Left colon (tissue), 2 donors: ENCODE measurements around the gene LNPEP. TPM values are rescaled to one million over a fixed set of nuclear protein-coding genes. Genes with fewer than 3 reads are reported as not detected.

Experiments used
- ATAC-seq: fragments of 200-7000 bp; cut with Tn5 transposase; one replicate; pipeline ENCODE4 v1.9.1; 2020; ENCODE audit warnings: mild to moderate bottlenecking, moderate library complexity
- DNase-seq, 2 donors: peaks; one replicate each; pipeline ENCODE4 v3.0.0-alpha.2; 2020
- intact Hi-C, 2 donors: fragments of 100-400 bp; cut with DNase I in 1 of 2; cut with micrococcal nuclease in 1 of 2; formaldehyde crosslinking; loops; one replicate each; pipeline versions ENCODE4 v1.11.2 to v1.14.0; 2022; cut with DNase I, micrococcal nuclease
- total RNA-seq, 2 donors: library from RNA; stranded (reverse); fragmentation: NEBNext Ultra II Directional; extraction: Animal tissue kit (Norgen Biotek cat#: 25700); gene quantifications; one replicate each; pipeline ENCODE4 v1.2.1, GENCODE V29; 2021
- donor health status: DM: no; HTN: no; CAD: no.
- donor health status: DM: yes; HTN: yes; CAD: no.

Gene LNPEP
- total RNA-seq, 2 donors from 2014 or later, result 32.2 to 34.4 TPM

- ATAC-seq (peak; percentile 99), DNase-seq (peak; percentile 12 to 27)
- intact Hi-C loops, result no loop called here
Measured at GRCh38 chr5:96984506-96985192, 48.8 kb downstream of the LNPEP start.

GRCh38 chr5:96986450-96986849, 50.6 kb downstream of the LNPEP start:
- ATAC-seq (no peak), DNase-seq (no peak)
- intact Hi-C loops, result no loop called here

DNA sequence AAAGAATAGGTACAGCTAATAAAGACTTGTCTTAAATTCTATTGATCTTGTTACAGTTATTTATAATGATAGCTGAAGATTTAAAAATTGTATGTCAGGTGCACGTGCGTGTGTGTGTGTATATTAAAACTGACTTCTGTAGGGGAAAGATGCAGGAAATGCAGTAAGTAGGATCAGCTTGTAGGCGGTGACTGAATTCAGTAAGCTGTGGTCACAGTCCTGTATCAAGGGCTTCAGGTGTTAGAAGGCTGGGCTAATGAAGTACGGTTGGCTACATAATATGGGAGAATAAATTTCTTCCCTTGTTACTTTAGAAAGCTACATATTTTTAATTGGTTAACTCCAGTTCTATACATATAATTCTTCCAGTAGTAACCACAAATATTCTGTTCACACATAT, 54.2 kb downstream of the LNPEP start:
- no peak for ATAC-seq
- intact Hi-C loops, result no loop called here
- DNase-seq, result no peak

GRCh38 chr5:96991708-96992107, 55.8 kb downstream of the LNPEP start:
- intact Hi-C loops, result no loop called here
- ATAC-seq, result no peak
- no peak for DNase-seq

GRCh38 chr5:96993760-96994159, 57.9 kb downstream of the LNPEP start:
- intact Hi-C loops, result no loop called here
- no peak for DNase-seq
- ATAC-seq, result no peak

- no peak for ATAC-seq
- intact Hi-C loops, result no loop called here
- no peak for DNase-seq
Measured at GRCh38 chr5:96994493-96994892, 58.6 kb downstream of the LNPEP start.

- no peak for ATAC-seq
- no peak for DNase-seq
- intact Hi-C loops, result no loop called here
Measured at GRCh38 chr5:96995419-96995818, 59.5 kb downstream of the LNPEP start.

- peak; percentile 34 for ATAC-seq
- DNase-seq, result no peak
- intact Hi-C loops, result no loop called here
Measured at GRCh38 chr5:96997265-96997859, 61.5 kb downstream of the LNPEP start.

GRCh38 chr5:96999856-97000255, 64.0 kb downstream of the LNPEP start:
- no peak for DNase-seq
- no peak for ATAC-seq

DNA sequence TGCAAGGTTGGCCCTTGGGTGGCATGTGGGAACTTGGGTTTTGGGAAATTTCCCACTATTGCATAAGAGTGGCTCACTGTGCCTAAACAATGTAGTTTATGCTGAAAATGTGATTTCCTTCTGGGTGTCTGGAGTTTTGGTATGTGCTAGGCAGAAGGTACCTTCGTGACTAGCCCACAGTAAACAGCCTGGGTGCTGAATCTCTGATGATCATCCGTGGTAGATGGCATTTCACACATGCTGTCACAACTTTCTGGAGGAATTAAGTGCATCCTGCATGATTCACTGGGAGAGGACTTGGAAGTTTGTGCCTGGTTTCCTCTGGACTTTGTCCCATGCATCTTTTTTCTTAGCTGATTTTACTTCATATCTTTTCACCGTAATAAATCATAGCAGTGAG, 64.5 kb downstream of the LNPEP start:
- intact Hi-C loops, result loop anchor here in 1 of 2 donors (10.0 kb wide), 2 partner anchors 136 to 164 kb away; no protein-coding TSS in a partner anchor
- no peak for DNase-seq
- ATAC-seq, result peak; percentile 40

More at GRCh38 chr5:96999856-97000255, 64.0 kb downstream of the LNPEP start:
- intact Hi-C loops, result loop anchor here in 1 of 2 donors (10.0 kb wide), 2 partner anchors 135 to 165 kb away; no protein-coding TSS in a partner anchor

DNA sequence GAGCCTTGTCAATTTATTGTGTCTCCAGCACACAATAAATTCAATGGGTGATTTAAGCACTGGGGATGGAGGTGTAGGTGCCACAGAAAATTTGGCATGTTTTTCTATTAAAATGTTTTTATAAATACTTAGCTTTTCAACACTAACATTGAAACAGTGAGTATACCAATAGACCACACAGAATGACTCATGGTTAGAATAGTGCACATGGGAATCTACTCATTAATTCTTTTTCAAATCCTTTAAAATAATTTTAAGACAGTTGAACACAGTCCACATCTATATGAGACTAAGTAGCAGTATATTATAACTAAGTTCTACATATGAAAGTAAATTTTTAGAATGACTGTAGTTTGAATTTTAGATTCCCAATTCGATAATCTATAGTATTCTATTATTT, 67.1 kb downstream of the LNPEP start:
- DNase-seq, result no peak
- ATAC-seq, result no peak
- intact Hi-C loops, result loop anchor here in 1 of 2 donors (10.0 kb wide), 2 partner anchors 138 to 162 kb away; no protein-coding TSS in a partner anchor

GRCh38 chr5:97004423-97005060, 68.7 kb downstream of the LNPEP start:
- DNase-seq (no peak), ATAC-seq (no peak)
- intact Hi-C loops, result loop anchor here in 1 of 2 donors (10.0 kb wide), 2 partner anchors 140 to 160 kb away; no protein-coding TSS in a partner anchor

DNA sequence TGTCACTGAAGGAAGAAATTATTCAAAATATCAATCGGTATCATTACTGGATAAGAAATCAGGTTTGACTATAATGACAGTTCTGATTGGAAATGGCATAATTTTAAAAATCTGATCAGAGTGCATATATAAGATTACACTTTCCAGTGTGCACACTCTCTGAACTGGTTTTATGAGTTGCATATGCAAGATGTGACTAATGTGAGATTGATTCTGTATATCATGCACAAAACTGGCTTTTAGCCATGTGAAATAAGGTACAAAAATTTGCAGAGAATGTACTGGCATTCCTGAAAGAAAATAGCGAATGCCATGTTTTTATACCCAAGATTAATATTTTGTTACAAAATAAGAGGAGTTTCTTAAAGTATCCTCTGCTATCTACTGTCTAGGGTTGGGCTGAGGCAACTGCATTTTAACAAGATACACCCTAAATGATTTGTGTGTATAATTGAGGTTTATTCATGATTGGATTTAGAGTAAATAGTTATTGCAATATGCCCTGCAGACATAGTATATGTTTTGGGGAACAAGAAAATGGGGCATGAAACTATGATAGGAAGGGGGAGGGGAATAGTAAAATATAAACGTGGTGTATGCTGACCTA, 70.7 kb downstream of the LNPEP start:
- intact Hi-C loops, result loop anchor here in 1 of 2 donors (10.0 kb wide), 2 partner anchors 142 to 158 kb away; no protein-coding TSS in a partner anchor
- ATAC-seq (no peak), DNase-seq (no peak)

DNA sequence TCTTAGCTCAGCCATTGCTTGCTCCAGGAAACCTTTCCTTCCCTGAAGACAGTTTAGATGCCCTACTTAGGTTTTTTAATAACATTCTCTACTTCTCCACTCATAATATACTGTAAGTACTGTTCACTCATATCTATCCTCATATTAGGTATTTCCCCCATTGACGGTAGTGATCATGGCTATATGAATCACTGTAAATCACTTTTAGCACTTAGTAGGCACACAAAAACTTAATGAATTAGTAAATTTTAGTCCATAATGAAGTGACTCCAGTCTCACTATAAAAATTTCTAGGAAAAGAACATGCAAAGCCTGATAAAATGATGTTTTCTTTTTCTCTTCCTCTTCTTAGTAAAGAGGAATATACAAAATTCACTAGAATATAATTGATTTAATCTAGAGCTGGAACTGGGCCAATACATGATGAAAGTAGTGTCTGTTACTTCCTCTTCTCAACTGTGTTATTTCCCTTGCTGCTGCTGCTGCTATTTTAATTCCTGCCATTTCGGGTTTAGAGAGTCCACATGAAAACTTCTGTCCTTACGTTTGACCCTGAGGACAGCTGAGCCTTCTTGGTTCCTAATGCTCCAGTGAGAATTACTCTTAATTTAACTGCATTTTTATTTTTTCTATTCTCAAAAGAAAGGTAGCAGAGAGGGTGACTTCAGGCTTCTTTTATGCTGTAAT, 73.5 kb downstream of the LNPEP start:
- DNase-seq (no peak), ATAC-seq (peak; percentile 46)
- intact Hi-C loops, result loop anchor here in 1 of 2 donors (10.0 kb wide), 2 partner anchors 145 to 155 kb away; no protein-coding TSS in a partner anchor

- intact Hi-C loops, result loop anchor here in 1 of 2 donors (10.0 kb wide), 2 partner anchors 145 to 155 kb away; no protein-coding TSS in a partner anchor
- ATAC-seq, result no peak
- no peak for DNase-seq
Measured at GRCh38 chr5:97009921-97010320, 74.0 kb downstream of the LNPEP start.

GRCh38 chr5:97010606-97011005, 74.7 kb downstream of the LNPEP start:
- intact Hi-C loops, result no loop called here
- ATAC-seq (no peak), DNase-seq (no peak)

GRCh38 chr5:97011567-97011966, 75.7 kb downstream of the LNPEP start:
- no peak for DNase-seq
- intact Hi-C loops, result no loop called here
- ATAC-seq, result no peak

DNA sequence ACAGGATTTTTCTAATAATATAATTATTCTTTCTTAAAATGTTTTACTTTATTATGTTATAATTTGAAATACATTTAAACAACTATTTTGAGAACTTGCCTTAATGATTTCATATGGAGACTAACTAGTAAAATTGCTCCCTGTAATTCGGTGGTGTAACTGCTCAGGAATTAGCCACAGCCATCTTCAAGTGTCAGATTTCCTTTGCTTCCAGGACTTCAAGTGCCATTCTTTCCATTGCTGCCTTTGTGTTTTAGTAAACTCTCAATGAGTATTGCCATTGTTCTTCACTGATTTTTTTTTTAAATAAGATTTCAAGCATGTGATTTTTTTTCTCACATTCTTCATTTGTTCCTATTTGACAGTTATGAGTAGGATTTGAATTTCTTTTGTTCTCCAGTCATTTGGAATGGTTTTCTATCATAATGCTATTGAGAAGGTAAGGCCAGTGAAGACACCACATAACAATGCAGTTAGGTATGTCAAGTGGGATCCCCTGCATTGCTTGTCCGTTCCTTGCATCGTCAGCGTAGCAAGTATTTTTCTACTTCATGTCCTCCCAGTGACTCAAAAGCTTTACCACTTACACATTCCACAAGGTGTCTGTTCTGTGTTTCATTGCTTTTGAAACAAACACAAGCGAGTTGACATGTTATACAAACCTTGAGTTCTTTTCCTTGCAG, 83.7 kb downstream of the LNPEP start:
- no peak for ATAC-seq
- DNase-seq, result no peak
- intact Hi-C loops, result no loop called here
